Measurements from ENCODE around the gene PIP4K2C.
A peak's percentile ranks its signal among the peaks of the same experiment; 100 is the strongest.
"Not testable (repeated sequence)": the region's sequence is repeated elsewhere in the genome, so short reads cannot be mapped to it uniquely, and the experiment has no call there.

Gene PIP4K2C

DNA sequence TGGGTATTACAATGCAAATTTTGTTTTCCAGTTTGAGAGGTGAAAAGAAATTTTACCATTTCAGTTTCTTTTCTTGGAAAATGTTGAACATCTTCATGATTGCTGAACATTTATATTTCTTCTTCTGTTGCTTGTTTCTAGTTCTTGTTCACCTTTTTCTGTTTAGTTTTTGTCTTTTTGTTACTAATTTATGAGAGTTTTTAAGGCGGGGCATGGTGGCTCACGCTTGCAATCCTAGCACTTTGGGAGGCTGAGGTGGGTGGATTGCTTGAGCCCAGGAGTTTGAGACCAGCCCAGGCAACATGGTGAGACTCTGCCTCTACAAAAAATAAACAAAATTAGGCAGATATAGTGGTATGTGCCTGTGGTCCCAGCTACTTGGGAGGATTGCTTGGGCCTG lies 30.5 kb upstream of the PIP4K2C start:
- DNase-seq = no peak

DNA sequence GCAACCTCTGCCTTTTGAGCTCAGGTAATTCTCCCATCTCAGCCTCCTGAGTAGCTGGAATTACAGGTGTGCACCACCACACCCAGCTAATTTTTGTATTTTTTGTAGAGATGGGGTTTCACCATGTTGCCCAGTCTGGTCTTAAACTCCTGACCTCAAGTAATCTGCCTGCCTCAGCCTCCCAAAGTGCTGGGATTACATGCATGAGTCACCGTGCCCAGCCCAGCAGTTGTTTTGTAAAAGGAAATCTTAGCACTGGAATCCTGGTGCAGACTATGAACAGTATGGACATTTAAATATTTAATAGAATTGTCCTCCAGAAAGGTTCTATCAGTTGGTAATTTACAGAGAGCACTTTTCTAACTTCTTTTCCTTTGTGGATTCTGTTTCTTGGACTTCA lies 29.9 kb upstream of the PIP4K2C start:
- not testable (repeated sequence) for DNase-seq

DNA sequence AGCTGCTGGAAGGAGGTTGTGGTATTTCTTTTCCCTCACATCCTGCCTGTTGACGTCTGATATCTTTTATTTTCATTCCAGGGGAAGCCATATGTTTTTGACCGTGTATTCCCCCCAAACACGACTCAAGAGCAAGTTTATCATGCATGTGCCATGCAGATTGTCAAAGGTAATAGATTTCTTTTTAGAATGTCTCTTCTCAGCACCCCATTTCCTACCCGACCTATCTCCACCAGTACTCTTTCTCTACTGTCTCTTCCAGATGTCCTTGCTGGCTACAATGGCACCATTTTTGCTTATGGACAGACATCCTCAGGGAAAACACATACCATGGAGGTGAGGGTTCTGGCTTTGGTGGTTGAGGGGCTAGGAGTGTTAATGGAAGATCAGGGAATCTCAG lies 27.6 kb upstream of the PIP4K2C start:
- no peak for DNase-seq

DNA sequence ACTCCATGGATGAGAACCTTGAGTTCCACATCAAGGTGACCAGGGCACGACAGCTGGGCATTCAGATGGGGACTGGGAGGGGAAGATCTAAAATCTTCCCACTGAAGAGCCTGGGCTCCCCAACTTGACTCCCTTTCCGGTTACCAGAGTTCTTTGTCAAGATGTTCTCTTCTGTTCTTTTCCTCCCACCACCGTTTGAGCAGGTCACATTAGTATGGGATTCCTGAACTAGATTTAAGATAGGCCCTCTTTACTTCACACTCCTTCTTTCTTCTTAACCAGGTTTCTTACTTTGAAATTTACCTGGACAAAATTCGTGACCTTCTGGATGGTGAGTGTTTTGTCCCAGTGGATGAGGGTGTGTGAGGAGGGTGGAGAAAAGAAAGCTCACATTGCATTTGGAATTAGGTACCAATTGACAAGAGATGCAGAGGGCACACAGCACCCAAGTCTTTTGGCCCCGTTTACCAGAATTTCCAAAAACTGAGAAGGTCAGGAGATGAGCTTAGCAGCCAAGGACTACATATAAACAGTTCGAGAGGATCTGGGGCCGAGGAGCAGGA lies 26.7 kb upstream of the PIP4K2C start:
- DNase-seq = no peak

DNA sequence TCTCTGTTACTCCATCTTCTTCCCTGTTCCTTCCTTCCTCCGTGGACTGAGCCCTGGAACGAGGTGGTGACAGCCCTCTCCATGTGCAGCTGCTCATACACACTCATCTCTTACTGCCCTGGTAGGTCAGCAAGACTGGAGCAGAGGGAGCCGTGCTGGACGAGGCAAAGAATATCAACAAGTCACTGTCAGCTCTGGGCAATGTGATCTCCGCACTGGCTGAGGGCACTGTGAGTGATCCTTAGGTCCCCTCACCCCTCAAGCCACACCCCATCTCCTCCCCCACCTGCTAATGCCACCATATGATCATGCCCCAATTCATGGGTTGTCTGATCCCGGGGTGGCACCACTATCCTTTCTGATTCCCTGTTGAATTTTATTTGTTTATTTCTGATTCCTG lies 22.2 kb upstream of the PIP4K2C start:
- DNase-seq = no peak

DNA sequence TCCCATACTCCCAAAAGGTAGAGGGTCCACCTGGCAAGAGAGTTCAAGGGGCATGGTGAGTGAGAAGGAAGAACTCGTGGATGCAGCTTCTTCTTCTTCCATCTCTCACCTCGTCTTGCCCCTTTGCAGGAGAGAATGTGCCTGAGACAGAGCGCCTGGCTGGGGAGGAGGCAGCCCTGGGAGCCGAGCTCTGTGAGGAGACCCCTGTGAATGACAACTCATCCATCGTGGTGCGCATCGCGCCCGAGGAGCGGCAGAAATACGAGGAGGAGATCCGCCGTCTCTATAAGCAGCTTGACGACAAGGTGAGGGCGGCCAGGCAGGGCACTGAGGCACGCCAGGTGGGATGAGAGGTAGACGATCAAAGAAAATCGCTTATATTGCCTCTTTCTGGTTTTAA lies 21.1 kb upstream of the PIP4K2C start:
- DNase-seq = no peak

DNA sequence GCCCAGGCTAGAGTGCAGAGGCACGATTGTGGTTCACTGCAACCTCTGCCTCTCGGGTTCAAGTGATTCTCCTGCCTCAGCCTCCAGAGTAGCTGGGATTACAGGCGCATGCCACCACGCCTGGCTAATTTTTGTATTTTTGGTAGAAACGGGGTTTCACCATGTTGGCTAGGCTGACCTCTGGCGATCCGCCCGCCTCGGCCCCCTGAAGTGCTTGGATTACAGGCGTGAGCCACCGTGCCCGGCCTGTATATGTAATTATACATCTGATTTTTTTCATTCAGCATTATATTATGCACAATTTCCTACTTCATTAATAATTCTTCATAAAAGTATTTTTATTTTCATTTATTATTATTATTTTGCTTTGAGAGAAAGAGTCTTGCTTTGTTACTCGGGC lies 20.6 kb upstream of the PIP4K2C start:
- not testable (repeated sequence) for DNase-seq

DNA sequence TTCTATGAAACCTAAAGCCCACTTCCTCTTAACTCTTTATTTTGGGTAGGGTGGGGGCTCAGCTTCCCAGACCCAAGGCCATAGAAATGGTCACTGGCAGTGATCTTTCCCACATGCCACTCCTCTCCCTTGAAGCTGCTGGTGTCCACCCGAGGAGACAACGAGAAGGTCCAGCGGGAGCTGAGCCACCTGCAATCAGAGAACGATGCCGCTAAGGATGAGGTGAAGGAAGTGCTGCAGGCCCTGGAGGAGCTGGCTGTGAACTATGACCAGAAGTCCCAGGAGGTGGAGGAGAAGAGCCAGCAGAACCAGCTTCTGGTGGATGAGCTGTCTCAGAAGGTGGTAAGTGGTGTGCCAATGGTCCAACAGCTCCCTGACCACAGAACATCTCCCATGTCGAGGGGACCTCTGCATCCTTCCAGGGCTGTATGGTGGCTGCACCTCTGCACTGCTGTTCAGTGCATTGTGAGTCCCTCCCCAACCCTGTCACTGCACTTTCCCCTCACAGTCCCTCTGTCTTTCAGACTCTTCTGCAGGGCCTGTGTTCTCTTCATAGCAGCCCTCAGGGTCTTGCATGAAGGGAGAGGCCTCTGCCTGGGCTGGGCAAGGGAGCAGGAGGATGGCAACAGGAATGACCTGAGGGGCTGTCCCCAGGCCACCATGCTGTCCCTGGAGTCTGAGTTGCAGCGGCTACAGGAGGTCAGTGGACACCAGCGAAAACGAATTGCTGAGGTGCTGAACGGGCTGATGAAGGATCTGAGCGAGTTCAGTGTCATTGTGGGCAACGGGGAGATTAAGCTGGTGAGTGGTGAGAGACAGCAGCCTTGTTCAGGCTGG lies 18.8 kb upstream of the PIP4K2C start:
- no peak for DNase-seq

DNA sequence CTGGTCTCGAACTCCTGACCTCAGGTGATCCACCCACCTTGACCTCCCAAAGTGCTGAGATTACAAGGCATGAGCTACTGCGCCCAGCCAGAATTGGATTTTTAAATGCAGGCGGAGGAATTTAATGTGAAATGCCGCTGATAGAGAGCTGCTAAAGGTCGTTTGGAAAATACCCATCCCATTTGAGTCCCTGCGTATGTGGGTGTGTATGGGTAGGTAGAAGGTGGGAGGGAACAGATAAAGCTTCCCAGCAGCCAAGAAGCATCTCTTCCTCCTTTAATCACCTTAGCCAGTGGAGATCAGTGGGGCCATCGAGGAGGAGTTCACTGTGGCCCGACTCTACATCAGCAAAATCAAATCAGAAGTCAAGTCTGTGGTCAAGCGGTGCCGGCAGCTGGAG lies 16.2 kb upstream of the PIP4K2C start:
- DNase-seq = no peak

DNA sequence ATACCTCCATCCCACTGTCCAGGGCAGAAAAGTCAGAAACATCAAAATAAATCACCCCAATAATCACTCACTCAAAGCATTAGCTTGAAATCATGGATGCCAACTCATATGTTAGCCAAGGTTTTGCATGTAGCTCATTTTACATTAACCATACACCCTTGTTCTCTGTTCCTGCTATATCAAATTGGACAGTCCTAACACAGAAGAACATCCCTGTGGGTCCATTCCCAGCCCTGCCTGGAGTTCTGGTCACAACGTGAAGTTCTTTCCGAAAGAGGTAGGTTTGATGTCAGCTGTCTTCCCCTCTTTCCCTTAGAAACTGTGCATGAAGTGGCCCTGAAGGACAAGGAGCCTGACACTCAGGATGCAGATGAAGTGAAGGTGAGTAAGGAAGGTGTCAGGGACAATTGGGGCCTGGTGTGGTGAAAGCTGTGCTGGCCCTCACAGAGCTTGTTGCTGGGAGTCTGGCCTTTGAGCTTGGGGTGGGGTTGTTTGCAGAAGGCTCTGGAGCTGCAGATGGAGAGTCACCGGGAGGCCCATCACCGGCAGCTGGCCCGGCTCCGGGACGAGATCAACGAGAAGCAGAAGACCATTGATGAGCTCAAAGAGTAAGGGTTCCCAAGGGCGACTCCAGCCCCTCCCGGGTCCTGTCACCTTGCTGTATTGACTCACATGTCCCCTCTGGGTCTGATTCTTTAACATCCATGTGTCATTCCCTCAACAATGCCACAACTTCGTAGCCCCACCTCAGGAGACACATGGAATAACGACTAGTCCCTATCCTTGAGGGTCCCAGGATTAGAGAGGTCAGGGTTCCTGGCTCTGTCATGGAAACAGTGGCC lies 15.0 kb upstream of the PIP4K2C start:
- no peak for DNase-seq

DNA sequence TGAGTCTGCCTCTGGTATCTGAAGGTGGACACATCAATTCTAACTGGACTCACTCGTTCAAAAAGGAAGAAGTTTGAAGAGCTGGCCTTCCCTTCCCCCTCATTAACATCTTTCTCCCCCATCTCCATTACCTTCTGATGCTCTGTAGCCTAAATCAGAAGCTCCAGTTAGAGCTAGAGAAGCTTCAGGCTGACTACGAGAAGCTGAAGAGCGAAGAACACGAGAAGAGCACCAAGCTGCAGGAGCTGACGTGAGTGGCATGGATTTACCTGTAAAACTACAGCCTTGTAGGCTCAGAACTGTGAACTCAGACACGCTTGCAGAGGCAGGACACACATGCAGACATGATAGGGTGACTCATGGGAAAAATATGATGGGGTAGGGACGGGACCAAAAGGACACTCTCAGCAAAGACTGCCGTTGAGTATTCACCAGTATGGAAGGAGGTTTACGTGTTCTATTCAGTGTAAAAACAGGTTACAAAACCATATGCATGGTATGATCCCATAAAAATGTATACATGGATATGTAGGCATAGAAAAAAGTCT lies 14.3 kb upstream of the PIP4K2C start:
- no peak for DNase-seq

DNA sequence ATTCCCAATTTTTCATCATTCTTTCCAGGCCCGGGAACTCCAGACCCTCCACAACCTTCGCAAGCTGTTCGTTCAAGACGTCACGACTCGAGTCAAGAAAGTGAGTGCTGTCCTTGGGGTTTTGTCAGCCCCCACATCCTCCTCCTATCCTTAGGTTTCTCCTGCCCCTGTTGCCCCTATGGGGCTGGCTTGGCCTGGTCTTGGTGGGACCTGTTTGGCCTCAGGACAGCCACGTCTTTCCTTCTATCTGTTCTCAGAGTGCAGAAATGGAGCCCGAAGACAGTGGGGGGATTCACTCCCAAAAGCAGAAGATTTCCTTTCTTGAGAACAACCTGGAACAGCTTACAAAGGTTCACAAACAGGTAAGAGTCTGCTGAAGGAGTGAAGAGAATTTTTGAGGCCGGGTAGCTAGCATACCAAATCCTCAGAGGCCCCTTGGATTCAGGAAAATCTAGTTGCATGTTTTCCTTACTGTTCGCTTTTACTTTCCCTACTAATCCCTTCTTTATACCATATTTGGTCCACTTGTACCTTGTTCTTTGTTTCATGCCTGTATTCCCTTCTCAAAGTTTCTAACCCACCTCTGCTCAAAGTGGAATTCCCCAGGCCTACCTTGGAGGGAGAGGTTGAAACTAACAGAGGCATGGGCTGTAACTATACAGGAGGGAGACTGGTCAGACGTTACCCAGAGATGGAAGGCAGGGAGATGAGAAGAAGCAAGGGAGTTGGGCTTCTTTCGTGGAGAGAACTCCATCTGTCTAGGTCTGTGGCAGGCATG lies 12.8 kb upstream of the PIP4K2C start:
- DNase-seq = no peak

DNA sequence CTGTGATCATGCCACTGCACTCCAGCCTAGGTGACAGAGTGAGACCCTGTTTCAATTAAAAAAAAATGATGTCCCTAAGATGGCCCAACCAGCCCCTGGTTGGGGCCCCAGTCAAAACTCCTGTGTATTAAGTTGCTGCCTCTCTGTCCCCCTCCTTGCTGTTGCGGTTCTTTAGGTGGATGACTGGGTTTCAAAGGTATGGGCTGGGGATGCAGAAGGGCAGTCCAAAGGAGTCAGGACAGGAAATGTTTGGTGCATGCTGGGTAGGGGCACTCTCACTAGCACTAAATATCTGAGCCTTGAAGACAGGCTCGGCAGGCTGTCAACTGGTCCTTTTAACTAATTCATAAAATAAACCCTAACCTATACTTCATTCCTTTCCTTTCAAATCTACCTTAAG lies 12.0 kb upstream of the PIP4K2C start:
- no peak for DNase-seq

DNA sequence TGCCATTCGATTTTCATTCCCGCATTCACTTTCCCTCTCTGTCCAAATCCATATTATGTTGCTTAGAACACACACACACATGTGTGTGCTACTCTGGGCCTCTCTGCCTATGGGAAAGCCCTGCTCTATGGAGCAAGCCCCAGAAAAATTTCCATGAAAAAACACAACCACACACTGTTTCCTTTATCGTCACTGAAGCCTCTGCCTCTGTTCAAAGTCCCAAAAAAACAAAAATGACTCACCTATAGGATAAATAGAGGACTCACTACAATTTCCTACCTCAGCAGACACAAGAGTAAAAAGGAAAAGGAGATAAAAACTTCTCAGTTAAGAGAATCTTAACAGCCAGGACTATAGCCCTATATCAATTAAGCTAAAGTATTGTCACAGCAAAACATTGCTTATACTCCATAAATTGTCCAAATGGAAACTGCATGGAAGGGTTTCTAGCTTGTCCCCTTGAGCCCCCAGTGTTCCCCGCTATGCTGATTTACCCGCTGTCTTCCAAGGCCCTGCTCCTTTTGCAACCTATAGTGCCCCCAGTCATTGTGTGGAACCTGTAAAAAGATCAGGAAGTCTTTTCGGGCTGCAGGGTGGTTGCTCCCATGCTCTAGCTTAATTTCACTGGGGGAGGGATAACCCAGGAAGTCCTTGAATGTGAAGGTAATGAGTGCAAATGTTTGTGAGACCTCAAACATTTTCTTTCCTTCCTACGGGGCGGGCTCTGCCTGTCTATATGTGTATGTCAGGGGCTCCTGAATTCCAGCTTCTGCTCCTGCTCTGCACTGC lies 11.1 kb upstream of the PIP4K2C start:
- no peak for DNase-seq

DNA sequence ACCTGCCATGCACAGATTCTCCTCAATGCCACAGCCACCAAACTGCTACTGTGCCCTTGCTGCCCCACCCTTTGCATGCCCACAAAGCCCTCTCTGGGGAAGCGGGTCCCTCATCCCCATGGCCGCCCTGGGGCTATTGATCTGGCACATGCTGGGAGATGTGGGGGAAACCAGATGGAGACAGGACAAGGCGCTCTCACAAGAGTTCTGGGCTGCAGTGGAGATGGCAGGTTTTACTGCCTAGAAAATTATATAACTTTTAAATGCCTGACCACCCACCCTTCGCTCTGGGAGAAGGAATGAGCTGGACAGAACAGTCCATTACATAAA lies 10.6 kb upstream of the PIP4K2C start:
- DNase-seq = no peak

DNA sequence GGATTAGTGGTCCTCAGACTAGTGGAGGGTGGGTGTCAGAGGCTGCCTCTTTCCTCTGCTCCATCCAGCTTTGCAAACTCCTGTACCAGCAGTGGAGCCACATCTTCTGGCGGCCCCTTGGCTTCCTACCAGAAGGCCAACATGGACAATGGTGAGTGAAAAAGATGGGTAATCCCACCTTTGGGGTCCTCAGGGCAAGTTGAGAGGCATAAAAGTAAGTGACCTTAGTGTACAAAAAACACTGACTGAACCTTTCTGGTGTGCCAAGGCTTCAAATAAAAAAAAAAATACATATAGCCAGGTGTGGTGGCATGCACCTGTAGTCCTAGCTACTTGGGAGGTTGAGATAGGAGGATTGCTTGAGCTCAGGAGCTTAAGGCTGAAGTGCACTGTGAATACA lies 9.2 kb upstream of the PIP4K2C start:
- DNase-seq = no peak

DNA sequence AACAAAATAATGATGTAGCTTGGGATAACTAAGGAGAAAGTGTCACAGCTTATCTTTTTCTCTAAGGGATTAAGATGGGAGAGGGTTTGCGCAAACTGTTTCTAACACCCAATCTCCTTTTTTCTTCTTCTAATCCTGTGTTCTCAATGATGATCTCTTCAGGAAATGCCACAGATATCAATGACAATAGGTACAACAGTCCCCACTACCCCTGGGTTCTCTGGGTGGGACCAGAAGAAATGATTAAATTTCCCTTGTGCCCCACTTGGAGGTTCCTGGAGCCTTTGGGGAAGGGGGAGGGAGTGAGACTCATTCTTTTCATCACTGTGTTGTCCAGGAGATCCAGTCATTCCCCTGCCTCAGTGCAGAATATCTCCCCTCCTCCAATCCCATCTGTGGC lies 8.6 kb upstream of the PIP4K2C start:
- DNase-seq = no peak

DNA sequence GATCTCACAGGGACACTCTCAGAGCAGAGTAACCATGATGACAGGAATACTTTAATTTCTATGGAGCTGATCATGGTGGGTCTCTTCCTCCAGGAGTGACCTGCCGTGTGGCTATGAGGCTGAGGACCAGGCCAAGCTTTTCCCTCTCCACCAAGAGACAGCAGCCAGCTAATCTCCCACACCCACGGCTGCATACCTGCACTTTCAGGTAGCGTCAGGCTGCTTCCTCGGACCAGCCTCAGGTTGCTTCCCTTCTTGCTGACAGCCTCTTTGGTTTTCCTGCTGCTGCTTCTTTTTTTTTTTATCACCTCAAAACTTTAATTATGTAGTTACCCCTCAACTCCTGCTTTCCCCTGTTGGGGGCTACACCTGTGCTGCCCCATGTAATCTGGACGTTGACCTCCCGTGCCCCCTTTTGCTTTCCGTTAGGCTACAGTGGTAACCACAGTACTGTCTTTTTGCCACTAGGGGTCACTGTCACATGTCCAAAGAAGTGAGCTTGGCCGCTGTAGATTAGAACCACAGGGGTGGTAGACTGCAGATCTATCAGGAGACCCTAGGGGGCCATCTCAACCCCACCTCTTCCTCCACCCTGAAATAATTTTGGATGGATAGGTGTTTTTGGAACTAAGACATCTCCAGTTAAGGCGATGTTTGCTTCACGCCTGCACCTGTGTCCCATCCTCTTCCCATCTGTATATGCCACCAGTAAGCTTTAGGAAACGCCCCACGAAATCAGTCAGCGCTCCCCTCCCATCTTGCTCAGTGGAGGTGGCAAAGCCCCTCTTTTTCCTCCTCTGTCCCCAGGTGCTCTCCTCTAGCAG lies 7.8 kb upstream of the PIP4K2C start:
- DNase-seq = peak; percentile 85

DNA sequence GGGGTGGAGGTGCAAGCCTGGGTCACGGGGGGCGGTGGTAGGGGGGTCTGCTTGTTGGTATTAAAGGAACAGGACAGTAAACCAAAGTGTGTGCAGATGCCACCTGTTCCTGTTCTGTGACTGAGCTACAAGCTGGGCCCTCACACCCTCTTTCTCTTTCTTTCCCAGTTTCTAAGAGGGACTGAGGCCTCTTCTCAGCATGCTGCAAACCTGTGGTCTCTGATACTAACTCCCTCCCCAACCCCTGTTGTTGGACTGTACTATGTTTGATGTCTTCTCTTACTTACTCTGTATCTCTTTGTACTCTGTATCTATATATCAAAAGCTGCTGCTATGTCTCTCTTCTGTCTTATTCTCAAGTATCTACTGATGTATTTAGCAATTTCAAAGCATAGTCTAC lies 6.9 kb upstream of the PIP4K2C start:
- no peak for DNase-seq

DNA sequence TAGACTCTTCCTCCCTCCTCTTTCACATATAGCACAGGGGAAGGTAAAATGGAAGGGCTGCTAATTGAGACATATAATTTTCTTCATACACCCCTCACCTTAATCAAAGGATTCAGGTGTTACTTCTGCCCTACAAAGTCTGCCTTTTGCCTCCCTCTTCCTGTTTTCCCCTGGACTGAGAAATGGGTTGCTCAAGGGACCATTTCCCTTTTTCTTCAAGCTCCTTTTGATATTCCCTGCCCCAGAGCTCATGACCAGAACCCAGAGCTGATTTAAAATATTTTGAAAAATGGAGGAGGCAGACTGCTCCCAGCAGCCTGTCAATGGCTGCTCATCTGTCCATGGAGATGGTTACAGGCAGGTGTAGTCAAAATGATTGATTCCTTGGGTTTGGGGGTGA lies 6.3 kb upstream of the PIP4K2C start:
- no peak for DNase-seq

DNA sequence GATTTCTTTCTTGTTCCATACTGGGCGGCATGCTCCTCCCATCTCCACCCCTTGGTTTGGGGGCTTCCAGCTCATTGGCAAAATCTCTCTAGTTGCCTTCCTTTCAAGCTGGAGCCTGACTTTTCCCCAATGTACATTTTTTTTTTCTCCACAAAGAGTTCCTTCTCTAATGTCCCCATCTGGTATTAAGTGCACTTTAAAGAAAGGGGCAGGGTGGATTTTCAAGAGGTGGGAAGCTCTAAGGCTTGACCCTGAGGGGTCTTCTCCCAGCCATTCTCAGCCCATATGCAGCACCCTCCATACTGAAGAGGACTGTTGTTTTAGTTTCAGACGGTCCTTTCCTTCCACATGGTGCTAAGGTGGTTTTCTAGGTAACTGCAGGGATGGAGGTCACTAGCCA lies 5.8 kb upstream of the PIP4K2C start:
- DNase-seq = no peak

Data from activated CD4-positive, alpha-beta T cell treated with anti-CD3 and anti-CD28 coated beads, Interleukin-2, amount 50 U/mL, for 16 hours (primary cell).